Astrocyte (in vitro differentiated cells and primary cell): Measurements from ENCODE around the gene RAD50. TPM values are rescaled to one million over a fixed set of nuclear protein-coding genes. Genes with fewer than 3 reads are reported as not detected.

Source experiments
- DNase-seq: peaks from one replicate; pipeline ENCODE4 v3.0.0-alpha.2; 2010; ENCODE audit warnings: low read depth
- FAIRE-seq: peaks from 2 replicates; lab custom pipeline; 2011; peaks lifted over from hg19 to GRCh38; lab: Jason Lieb, UNC
- H2AFZ ChIP-seq: 2 replicates; pipeline ENCODE4 v1.6.0; 2012; ENCODE audit warnings: low read depth, low read length, inconsistent platforms
- H3K27ac ChIP-seq: 2 replicates; pipeline ENCODE4 v1.5.1; 2011; ENCODE audit warnings: low read depth, low read length, inconsistent platforms
- H3K27me3 ChIP-seq: 2 replicates; pipeline ENCODE4 v1.6.0; 2011; ENCODE audit warnings: low read length, inconsistent platforms; ENCODE audit not compliant: insufficient read depth
- H3K36me3 ChIP-seq: 2 replicates; pipeline ENCODE4 v1.5.1; 2011; ENCODE audit warnings: low read length, inconsistent platforms; ENCODE audit not compliant: insufficient read depth
- H3K4me1 ChIP-seq: 2 replicates; pipeline ENCODE4 v1.5.1; 2011; ENCODE audit warnings: low read length, inconsistent platforms; ENCODE audit not compliant: insufficient read depth
- H3K4me2 ChIP-seq: 2 replicates; pipeline ENCODE4 v1.6.0; 2012; ENCODE audit warnings: low read length, inconsistent platforms
- H3K4me3 ChIP-seq: 2 replicates; pipeline ENCODE4 v1.5.1; 2011; ENCODE audit warnings: low read depth, mild to moderate bottlenecking, low read length, inconsistent platforms; ENCODE audit not compliant: insufficient read depth
- H3K79me2 ChIP-seq: 2 replicates; pipeline ENCODE4 v1.6.0; 2012; ENCODE audit warnings: mild to moderate bottlenecking, low read length, inconsistent platforms; ENCODE audit not compliant: insufficient read depth
- H3K9ac ChIP-seq: 2 replicates; pipeline ENCODE4 v1.6.0; 2012; ENCODE audit warnings: mild to moderate bottlenecking, low read length, inconsistent platforms
- H3K9me3 ChIP-seq: 2 replicates; pipeline ENCODE4 v1.5.1; 2012; ENCODE audit warnings: low read depth, mild to moderate bottlenecking, low read length, inconsistent platforms; ENCODE audit not compliant: insufficient read depth
- H4K20me1 ChIP-seq: 2 replicates; pipeline ENCODE4 v1.6.0; 2012; ENCODE audit warnings: low read length, inconsistent platforms; ENCODE audit not compliant: insufficient read depth
- H3K27ac Mint-ChIP-seq: one replicate; pipeline ENCODE4 v1.8.0; 2021; ENCODE audit warnings: mild to moderate bottlenecking, mixed read lengths; ENCODE audit not compliant: unreplicated experiment
- H3K27me3 Mint-ChIP-seq: one replicate; pipeline ENCODE4 v1.8.0; 2021; ENCODE audit warnings: low read depth, mixed read lengths; ENCODE audit not compliant: unreplicated experiment
- H3K36me3 Mint-ChIP-seq: one replicate; pipeline ENCODE4 v1.8.0; 2021; ENCODE audit warnings: low read depth, mixed read lengths; ENCODE audit not compliant: unreplicated experiment
- H3K4me1 Mint-ChIP-seq: one replicate; pipeline ENCODE4 v1.8.0; 2021; ENCODE audit warnings: low read depth, mixed read lengths; ENCODE audit not compliant: unreplicated experiment
- H3K4me3 Mint-ChIP-seq: one replicate; pipeline ENCODE4 v1.8.0; 2021; ENCODE audit warnings: mild to moderate bottlenecking, moderate library complexity, mixed read lengths; ENCODE audit not compliant: unreplicated experiment
- H3K9me3 Mint-ChIP-seq: one replicate; pipeline ENCODE4 v1.8.0; 2021; ENCODE audit warnings: mild to moderate bottlenecking, mixed read lengths; ENCODE audit not compliant: unreplicated experiment
- EZH2 ChIP-seq: IDR thresholded peaks from 2 replicates; pipeline ENCODE4 v1.6.1; 2012; ENCODE audit warnings: mild to moderate bottlenecking, low read length, inconsistent platforms; ENCODE audit not compliant: insufficient read depth
- total RNA-seq: library from RNA; stranded (reverse); gene quantifications from 2 replicates; pipeline ENCODE4 v1.2.1, GENCODE V29; 2021
- TF ChIP-seq, protein P1 (sequence below): IDR thresholded peaks from 2 replicates; pipeline ENCODE4 v1.5.1; 2011; ENCODE audit warnings: low read depth, mild to moderate bottlenecking, inconsistent platforms, low read length, moderate library complexity; ENCODE audit not compliant: insufficient read depth

RAD50 gene
- total RNA-seq, 1 donor from 2014 or later = 26.8 TPM

DNA sequence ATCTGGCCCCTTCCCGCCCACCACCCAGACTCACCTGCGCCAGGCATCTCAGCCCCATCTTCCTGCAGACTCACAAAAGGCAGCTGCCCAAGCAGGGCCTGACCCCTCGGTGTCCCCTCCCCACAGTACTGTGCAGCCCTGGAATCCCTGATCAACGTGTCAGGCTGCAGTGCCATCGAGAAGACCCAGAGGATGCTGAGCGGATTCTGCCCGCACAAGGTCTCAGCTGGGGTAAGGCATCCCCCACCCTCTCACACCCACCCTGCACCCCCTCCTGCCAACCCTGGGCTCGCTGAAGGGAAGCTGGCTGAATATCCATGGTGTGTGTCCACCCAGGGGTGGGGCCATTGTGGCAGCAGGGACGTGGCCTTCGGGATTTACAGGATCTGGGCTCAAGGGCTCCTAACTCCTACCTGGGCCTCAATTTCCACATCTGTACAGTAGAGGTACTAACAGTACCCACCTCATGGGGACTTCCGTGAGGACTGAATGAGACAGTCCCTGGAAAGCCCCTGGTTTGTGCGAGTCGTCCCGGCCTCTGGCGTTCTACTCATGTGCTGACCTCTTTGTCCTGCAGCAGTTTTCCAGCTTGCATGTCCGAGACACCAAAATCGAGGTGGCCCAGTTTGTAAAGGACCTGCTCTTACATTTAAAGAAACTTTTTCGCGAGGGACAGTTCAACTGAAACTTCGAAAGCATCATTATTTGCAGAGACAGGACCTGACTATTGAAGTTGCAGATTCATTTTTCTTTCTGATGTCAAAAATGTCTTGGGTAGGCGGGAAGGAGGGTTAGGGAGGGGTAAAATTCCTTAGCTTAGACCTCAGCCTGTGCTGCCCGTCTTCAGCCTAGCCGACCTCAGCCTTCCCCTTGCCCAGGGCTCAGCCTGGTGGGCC, 103.1 kb downstream of the RAD50 start:
- Histone ChIP-seq H3K4me2 (no peak overlapping the region), H3K36me3 (no peaks in the 10 kb centered on the region), H3K27ac (no peak overlapping the region), H3K27me3 (no peaks in the 10 kb centered on the region), H3K79me2 (no peaks in the 10 kb centered on the region), H2AFZ (no peak overlapping the region), H3K9me3 (no peaks in the 10 kb centered on the region), H3K4me1 (peaks cover 2% of the 10 kb centered on the region), H4K20me1 (no peaks in the 10 kb centered on the region), H3K9ac (no peak overlapping the region), H3K4me3 (no peak overlapping the region)
- TF ChIP-seq, protein P1, sequence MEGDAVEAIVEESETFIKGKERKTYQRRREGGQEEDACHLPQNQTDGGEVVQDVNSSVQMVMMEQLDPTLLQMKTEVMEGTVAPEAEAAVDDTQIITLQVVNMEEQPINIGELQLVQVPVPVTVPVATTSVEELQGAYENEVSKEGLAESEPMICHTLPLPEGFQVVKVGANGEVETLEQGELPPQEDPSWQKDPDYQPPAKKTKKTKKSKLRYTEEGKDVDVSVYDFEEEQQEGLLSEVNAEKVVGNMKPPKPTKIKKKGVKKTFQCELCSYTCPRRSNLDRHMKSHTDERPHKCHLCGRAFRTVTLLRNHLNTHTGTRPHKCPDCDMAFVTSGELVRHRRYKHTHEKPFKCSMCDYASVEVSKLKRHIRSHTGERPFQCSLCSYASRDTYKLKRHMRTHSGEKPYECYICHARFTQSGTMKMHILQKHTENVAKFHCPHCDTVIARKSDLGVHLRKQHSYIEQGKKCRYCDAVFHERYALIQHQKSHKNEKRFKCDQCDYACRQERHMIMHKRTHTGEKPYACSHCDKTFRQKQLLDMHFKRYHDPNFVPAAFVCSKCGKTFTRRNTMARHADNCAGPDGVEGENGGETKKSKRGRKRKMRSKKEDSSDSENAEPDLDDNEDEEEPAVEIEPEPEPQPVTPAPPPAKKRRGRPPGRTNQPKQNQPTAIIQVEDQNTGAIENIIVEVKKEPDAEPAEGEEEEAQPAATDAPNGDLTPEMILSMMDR = no peak
- TF ChIP-seq EZH2 = no peak
- FAIRE-seq (no peak), DNase-seq (no peak)
- no peak overlapping the region for H3K4me3 Mint-ChIP-seq
- peaks cover 25% of the 10 kb centered on the region for H3K27me3 Mint-ChIP-seq
- H3K4me1 Mint-ChIP-seq = peaks cover 33% of the 10 kb centered on the region
- H3K27ac Mint-ChIP-seq = no peak overlapping the region
- H3K36me3 Mint-ChIP-seq = no peaks in the 10 kb centered on the region
- no peaks in the 10 kb centered on the region for H3K9me3 Mint-ChIP-seq

- Mint-ChIP-seq H3K9me3 (no peaks in the 10 kb centered on the region), H3K27ac (no peak overlapping the region), H3K4me3 (no peak overlapping the region), H3K4me1 (peaks cover 34% of the 10 kb centered on the region), H3K36me3 (no peaks in the 10 kb centered on the region), H3K27me3 (peaks cover 22% of the 10 kb centered on the region)
- Histone ChIP-seq H4K20me1 (no peaks in the 10 kb centered on the region), H3K9me3 (no peaks in the 10 kb centered on the region), H3K4me3 (no peak overlapping the region), H3K36me3 (no peaks in the 10 kb centered on the region), H3K79me2 (no peaks in the 10 kb centered on the region), H3K27me3 (no peaks in the 10 kb centered on the region), H3K9ac (no peak overlapping the region), H2AFZ (no peak overlapping the region), H3K4me2 (no peak overlapping the region), H3K27ac (no peak overlapping the region), H3K4me1 (no peaks in the 10 kb centered on the region)
- TF ChIP-seq, protein P1 = no peak
- TF ChIP-seq EZH2 = no peak
- no peak for DNase-seq
- FAIRE-seq = no peak
These were observed 104.6 kb downstream of the RAD50 start for GRCh38 chr5:132661231-132662003.
